HepG2 (cell line): ENCODE data around the gene G6PC3.
"Not testable (repeated sequence)": the region's sequence is repeated elsewhere in the genome, so short reads cannot be mapped to it uniquely, and the experiment has no call there.

ENCODE experiments used
- GATA4 ChIP-seq: sonication (generic); IDR thresholded peaks from 2 replicates; pipeline ENCODE4 v1.6.1; 2016; ENCODE audit warnings: antibody characterized with exemption, low read depth, borderline replicate concordance
- JUN ChIP-seq: sonication (generic); formaldehyde crosslinking; IDR thresholded peaks from 2 replicates; pipeline ENCODE4 v1.4.0; 2020; ENCODE audit warnings: mild to moderate bottlenecking, missing genetic modification reagents
- NFKB2 ChIP-seq: sonication (generic); formaldehyde crosslinking; IDR thresholded peaks from 2 replicates; pipeline ENCODE4 v1.4.0; 2020; ENCODE audit warnings: missing genetic modification reagents, borderline replicate concordance
- ZNF24 ChIP-seq: fragments of 450-650 bp; IDR thresholded peaks from 2 replicates; pipeline ENCODE4 v1.6.1; 2017; ENCODE audit warnings: antibody characterized with exemption, mild to moderate bottlenecking

DNA sequence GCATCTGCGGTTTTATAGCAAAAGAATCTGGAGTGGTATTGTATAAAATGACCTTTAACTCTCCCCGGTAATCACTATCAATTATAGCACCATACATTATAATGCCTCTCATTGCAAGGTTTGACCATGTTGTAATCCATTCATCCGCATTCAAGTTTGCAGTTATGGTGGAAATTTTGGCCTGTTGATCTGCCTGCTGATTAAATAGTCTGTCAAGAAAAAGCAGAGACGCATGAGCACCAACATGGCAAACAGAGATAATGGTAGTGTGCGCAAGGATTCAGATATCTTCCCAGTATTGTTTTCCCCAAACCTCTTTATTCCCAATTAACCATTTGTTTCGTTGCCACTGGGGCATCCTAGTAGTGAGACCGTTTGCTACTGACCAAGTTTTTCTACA lies 49.3 kb upstream of the G6PC3 start:
- TF ChIP-seq NFKB2 (CRISPR knock-in tag); ZNF24; GATA4; JUN: not testable (repeated sequence)
